ENCODE results near the gene UBE2V1. TPM values are rescaled to one million over a fixed set of nuclear protein-coding genes. Genes with fewer than 3 reads are reported as not detected.

UBE2V1 gene
- total RNA-seq, 1 experiment from 2014 or later, result 203 TPM

DNA sequence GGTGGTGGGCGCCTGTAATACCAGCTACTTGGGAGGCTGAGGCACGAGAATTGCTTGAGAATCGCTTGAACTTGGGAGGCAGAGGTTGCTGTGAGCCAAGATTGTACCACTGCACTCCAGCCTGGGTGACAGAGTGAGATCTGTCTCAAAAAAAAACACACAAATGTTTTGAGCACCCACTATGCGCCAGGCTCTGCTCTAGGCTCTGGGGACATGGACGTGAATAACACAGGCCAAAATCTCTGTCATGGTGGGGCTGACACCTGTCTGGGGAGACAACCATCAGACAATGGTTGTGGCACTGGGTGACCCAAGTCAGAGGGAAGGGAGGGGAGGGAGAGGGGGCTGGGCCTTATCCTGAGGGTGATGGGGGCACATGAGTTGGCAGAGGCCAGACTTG lies 62.7 kb downstream of the UBE2V1 start:
- Histone ChIP-seq H3K9me3 (ENCODE audit: low read depth, low read length, poor library complexity, severe bottlenecking) (no peaks in the 10 kb centered on the region), H3K4me3 (ENCODE audit: low read depth, low read length, poor library complexity, severe bottlenecking) (no peak overlapping the region), H3K27me3 (replicated peaks; ENCODE audit: insufficient read depth, low read depth, low read length, poor library complexity) (no peaks in the 10 kb centered on the region), H3K27ac (ENCODE audit: low read depth, low read length, poor library complexity, severe bottlenecking) (no peak overlapping the region), H3K4me1 (ENCODE audit: insufficient read depth, low read length, poor library complexity, severe bottlenecking) (peaks cover 13% of the 10 kb centered on the region), H3K36me3 (ENCODE audit: insufficient read depth, low read length, poor library complexity, severe bottlenecking) (no peaks in the 10 kb centered on the region)
- intact Hi-C loops (cut with micrococcal nuclease; ENCODE audit: unreplicated experiment), result no loop called here
- no peak for DNase-seq (ENCODE audit: low spot score)
- ChIA-PET POLR2A (ENCODE audit: low non-redundant PET) (no interaction called here), CTCF (no interaction called here)
- BruUV-seq (replicated peaks), result no TSS peak
- TF ChIP-seq, protein P1, sequence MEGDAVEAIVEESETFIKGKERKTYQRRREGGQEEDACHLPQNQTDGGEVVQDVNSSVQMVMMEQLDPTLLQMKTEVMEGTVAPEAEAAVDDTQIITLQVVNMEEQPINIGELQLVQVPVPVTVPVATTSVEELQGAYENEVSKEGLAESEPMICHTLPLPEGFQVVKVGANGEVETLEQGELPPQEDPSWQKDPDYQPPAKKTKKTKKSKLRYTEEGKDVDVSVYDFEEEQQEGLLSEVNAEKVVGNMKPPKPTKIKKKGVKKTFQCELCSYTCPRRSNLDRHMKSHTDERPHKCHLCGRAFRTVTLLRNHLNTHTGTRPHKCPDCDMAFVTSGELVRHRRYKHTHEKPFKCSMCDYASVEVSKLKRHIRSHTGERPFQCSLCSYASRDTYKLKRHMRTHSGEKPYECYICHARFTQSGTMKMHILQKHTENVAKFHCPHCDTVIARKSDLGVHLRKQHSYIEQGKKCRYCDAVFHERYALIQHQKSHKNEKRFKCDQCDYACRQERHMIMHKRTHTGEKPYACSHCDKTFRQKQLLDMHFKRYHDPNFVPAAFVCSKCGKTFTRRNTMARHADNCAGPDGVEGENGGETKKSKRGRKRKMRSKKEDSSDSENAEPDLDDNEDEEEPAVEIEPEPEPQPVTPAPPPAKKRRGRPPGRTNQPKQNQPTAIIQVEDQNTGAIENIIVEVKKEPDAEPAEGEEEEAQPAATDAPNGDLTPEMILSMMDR (conservative IDR thresholded peaks at IDR 0.05; ENCODE audit: low read depth, low read length), result no peak
- TF ChIP-seq EZH2 (IDR thresholded peaks at IDR 0.05; ENCODE audit: borderline replicate concordance, low read depth, low read length, poor library complexity, severe bottlenecking), result no peak

DNA sequence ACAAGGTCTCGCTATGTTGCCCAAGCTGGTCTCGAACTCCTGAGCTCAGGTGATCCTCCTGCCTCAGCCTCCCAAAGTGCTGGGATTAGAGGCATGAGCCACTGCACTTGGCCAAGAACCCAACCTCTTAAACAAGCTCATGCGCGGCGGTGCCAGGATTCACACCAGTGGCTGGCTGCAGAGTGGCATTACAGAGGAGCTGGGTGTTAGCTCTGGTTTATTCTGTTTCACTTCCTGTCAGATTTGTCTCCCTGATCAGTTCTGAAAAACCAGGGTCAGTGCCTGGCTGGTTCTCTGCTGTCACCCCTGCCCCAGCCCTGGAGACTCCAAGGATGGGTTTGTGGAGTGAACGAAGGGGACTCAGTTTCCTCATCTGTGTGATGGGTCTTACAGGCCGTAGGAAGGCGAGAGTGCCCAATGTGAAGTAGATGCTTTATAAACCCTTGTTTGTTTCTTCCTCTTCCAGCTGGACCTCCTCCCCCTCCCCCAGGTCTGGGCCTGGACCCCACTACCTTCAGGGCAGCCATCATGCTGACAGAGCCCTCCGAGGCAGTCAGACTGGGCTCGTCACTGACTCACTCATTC lies 63.4 kb downstream of the UBE2V1 start:
- TF ChIP-seq, protein P1 (conservative IDR thresholded peaks at IDR 0.05; ENCODE audit: low read depth, low read length), result no peak
- no peaks in the 10 kb centered on the region for H3K9me3 ChIP-seq (ENCODE audit: low read depth, low read length, poor library complexity, severe bottlenecking)
- no TSS peak for BruUV-seq (replicated peaks)
- intact Hi-C loops (cut with micrococcal nuclease; ENCODE audit: unreplicated experiment), result no loop called here
- ChIA-PET POLR2A (ENCODE audit: low non-redundant PET) (no interaction called here), CTCF (no interaction called here)
- no peak for DNase-seq (ENCODE audit: low spot score)
- H3K27ac ChIP-seq (ENCODE audit: low read depth, low read length, poor library complexity, severe bottlenecking), result no peak overlapping the region
- peaks cover 11% of the 10 kb centered on the region for H3K4me1 ChIP-seq (ENCODE audit: insufficient read depth, low read length, poor library complexity, severe bottlenecking)
- no peak overlapping the region for H3K4me3 ChIP-seq (ENCODE audit: low read depth, low read length, poor library complexity, severe bottlenecking)
- no peaks in the 10 kb centered on the region for H3K27me3 ChIP-seq (replicated peaks; ENCODE audit: insufficient read depth, low read depth, low read length, poor library complexity)
- no peaks in the 10 kb centered on the region for H3K36me3 ChIP-seq (ENCODE audit: insufficient read depth, low read length, poor library complexity, severe bottlenecking)

DNA sequence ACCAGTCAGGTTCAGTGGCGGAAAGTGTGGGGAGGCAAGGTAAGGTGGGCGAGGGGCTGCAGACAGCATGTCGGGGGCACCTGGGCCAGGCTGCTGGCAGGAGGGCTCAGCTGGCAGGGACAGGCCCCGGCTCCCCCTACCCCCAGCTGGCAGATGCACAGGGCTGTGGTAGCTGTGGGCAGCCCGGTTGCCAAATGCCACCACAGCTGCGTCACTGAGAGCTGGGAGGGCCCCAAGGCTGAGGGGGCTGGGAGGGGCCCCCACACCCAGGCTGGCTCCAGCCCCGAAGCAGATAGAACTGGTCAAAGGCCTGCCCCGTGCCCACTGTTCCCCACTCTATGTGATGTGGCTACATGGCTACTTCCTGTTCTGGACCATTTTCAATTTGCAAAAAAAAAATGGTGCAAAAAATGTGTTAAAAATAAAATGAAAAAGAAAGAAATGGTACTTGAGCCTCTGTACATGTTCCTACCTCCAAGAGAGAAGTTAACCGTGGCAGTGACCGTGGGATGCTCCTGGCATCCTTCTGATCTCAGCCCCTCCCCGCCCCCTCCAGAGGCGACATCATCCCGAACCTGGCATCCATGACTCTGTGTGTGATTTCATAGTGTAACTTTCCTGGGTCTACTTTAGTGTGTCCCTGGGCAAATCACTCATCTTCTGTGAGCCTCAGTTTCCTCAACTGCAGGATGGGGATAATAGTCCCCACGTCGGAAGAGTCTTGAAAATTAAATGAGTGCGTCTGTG lies 64.4 kb downstream of the UBE2V1 start:
- Histone ChIP-seq H3K27ac (ENCODE audit: low read depth, low read length, poor library complexity, severe bottlenecking) (no peak overlapping the region), H3K36me3 (ENCODE audit: insufficient read depth, low read length, poor library complexity, severe bottlenecking) (no peaks in the 10 kb centered on the region), H3K9me3 (ENCODE audit: low read depth, low read length, poor library complexity, severe bottlenecking) (no peaks in the 10 kb centered on the region), H3K4me1 (ENCODE audit: insufficient read depth, low read length, poor library complexity, severe bottlenecking) (peaks cover 11% of the 10 kb centered on the region), H3K4me3 (ENCODE audit: low read depth, low read length, poor library complexity, severe bottlenecking) (no peak overlapping the region), H3K27me3 (replicated peaks; ENCODE audit: insufficient read depth, low read depth, low read length, poor library complexity) (no peaks in the 10 kb centered on the region)
- intact Hi-C loops (cut with micrococcal nuclease; ENCODE audit: unreplicated experiment), result no loop called here
- DNase-seq (ENCODE audit: low spot score), result no peak
- CTCF ChIA-PET, result no interaction called here
- POLR2A ChIA-PET (ENCODE audit: low non-redundant PET), result interaction anchor here (0.7 kb wide), 1 partner anchor 60 kb away, joined by 17 read pairs; no protein-coding TSS in a partner anchor
- TF ChIP-seq EZH2 (IDR thresholded peaks at IDR 0.05; ENCODE audit: borderline replicate concordance, low read depth, low read length, poor library complexity, severe bottlenecking), result no peak
- TF ChIP-seq, protein P1 (conservative IDR thresholded peaks at IDR 0.05; ENCODE audit: low read depth, low read length), result no peak
- BruUV-seq (replicated peaks), result no TSS peak
